SK-N-SH treated with all-trans-retinoic acid at 6 μM for 48 hours (cell line): ENCODE measurements around the gene KRT72.

Source experiments
- SNAI2 ChIP-seq: fragments of 250-450 bp; sonication (Bioruptor Pico); IDR thresholded peaks from 2 replicates; pipeline ENCODE4 v1.5.0; 2020; ENCODE audit warnings: mild to moderate bottlenecking, moderate library complexity
- ZNF8 ChIP-seq: fragments of 450-650 bp; formaldehyde crosslinking; IDR thresholded peaks from 2 replicates; pipeline ENCODE4 v1.5.0; 2020; ENCODE audit warnings: mild to moderate bottlenecking, moderate library complexity
- TF ChIP-seq, protein P1 (sequence below): fragments of 250-450 bp; sonication (Bioruptor Pico); IDR thresholded peaks from 2 replicates; pipeline ENCODE4 v1.5.1; 2020; ENCODE audit warnings: low read depth, mild to moderate bottlenecking, moderate library complexity

DNA sequence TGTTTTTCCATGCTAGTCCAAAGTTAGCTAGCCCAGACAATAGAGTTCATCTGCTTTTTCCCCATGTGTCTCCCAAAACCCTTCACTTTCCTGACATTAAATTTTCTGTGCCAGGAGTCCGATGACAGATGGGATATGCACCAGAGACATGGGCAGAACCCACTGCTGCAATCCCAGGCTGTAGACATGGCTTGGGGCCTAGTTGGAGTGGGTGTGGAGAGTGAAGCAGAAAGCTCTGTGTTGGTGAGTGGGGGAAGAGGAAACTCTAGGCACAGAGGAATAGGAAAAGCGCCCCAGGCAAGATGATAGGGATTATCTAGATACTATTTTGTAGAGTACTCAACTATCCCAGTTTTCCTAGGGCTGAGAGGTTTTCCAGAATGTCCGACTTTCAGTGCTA, 22.8 kb downstream of the KRT72 start:
- no peak for TF ChIP-seq ZNF8 (CRISPR knock-in tag)
- TF ChIP-seq, protein P1, sequence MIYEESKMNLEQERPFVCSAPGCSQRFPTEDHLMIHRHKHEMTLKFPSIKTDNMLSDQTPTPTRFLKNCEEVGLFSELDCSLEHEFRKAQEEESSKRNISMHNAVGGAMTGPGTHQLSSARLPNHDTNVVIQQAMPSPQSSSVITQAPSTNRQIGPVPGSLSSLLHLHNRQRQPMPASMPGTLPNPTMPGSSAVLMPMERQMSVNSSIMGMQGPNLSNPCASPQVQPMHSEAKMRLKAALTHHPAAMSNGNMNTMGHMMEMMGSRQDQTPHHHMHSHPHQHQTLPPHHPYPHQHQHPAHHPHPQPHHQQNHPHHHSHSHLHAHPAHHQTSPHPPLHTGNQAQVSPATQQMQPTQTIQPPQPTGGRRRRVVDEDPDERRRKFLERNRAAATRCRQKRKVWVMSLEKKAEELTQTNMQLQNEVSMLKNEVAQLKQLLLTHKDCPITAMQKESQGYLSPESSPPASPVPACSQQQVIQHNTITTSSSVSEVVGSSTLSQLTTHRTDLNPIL = no peak
- TF ChIP-seq SNAI2 (CRISPR knock-in tag) = no peak
